Measurements from ENCODE around the gene UGT1A6.

UGT1A6 gene

GRCh38 chr2:233799716-233800115, 107.0 kb downstream of the UGT1A6 start:
- Histone ChIP-seq H3K27me3 (no peaks in the 10 kb centered on the region), H3K4me1 (ENCODE audit: control insufficient read depth in 1 of 2, insufficient read depth in 1 of 2, low read depth in 1 of 2, low read length in 1 of 2) (no peaks in the 10 kb centered on the region), H3K4me3 (ENCODE audit: low read depth in 1 of 2, low read length in 1 of 2) (no peak overlapping the region), H3K9me3 (no peaks in the 10 kb centered on the region), H3K27ac (no peak overlapping the region), H3K36me3 (no peaks in the 10 kb centered on the region)
- no peak for TF ChIP-seq CTCF (IDR thresholded peaks at IDR 0.05)

GRCh38 chr2:233800208-233800607, 107.5 kb downstream of the UGT1A6 start:
- H3K27ac ChIP-seq: no peak overlapping the region
- H3K9me3 ChIP-seq: no peaks in the 10 kb centered on the region
- H3K4me3 ChIP-seq (ENCODE audit: low read depth in 1 of 2, low read length in 1 of 2): no peak overlapping the region
- no peaks in the 10 kb centered on the region for H3K27me3 ChIP-seq
- TF ChIP-seq CTCF (IDR thresholded peaks at IDR 0.05): no peak
- H3K4me1 ChIP-seq (ENCODE audit: control insufficient read depth in 1 of 2, insufficient read depth in 1 of 2, low read depth in 1 of 2, low read length in 1 of 2): no peaks in the 10 kb centered on the region
- no peaks in the 10 kb centered on the region for H3K36me3 ChIP-seq

- TF ChIP-seq CTCF (IDR thresholded peaks at IDR 0.05): no peak
- no peaks in the 10 kb centered on the region for H3K9me3 ChIP-seq
- no peak overlapping the region for H3K27ac ChIP-seq
- H3K4me1 ChIP-seq (ENCODE audit: control insufficient read depth in 1 of 2, insufficient read depth in 1 of 2, low read depth in 1 of 2, low read length in 1 of 2): no peaks in the 10 kb centered on the region
- H3K36me3 ChIP-seq: no peaks in the 10 kb centered on the region
- no peak overlapping the region for H3K4me3 ChIP-seq (ENCODE audit: low read depth in 1 of 2, low read length in 1 of 2)
- H3K27me3 ChIP-seq: no peaks in the 10 kb centered on the region
Measured at GRCh38 chr2:233801357-233802131, 108.9 kb downstream of the UGT1A6 start.

- Histone ChIP-seq H3K9me3 (no peaks in the 10 kb centered on the region), H3K4me1 (ENCODE audit: control insufficient read depth in 1 of 2, insufficient read depth in 1 of 2, low read depth in 1 of 2, low read length in 1 of 2) (no peaks in the 10 kb centered on the region), H3K27ac (no peak overlapping the region), H3K4me3 (ENCODE audit: low read depth in 1 of 2, low read length in 1 of 2) (no peak overlapping the region), H3K27me3 (no peaks in the 10 kb centered on the region), H3K36me3 (no peaks in the 10 kb centered on the region)
- no peak for TF ChIP-seq CTCF (IDR thresholded peaks at IDR 0.05)
Measured at GRCh38 chr2:233802132-233802815, 109.6 kb downstream of the UGT1A6 start.

- no peak for TF ChIP-seq CTCF (IDR thresholded peaks at IDR 0.05)
- no peaks in the 10 kb centered on the region for H3K9me3 ChIP-seq
Measured at GRCh38 chr2:233803292-233803911, 110.7 kb downstream of the UGT1A6 start.

More at GRCh38 chr2:233803292-233803911, 110.7 kb downstream of the UGT1A6 start:
- no peak overlapping the region for H3K4me3 ChIP-seq (ENCODE audit: low read depth in 1 of 2, low read length in 1 of 2)
- no peak overlapping the region for H3K27ac ChIP-seq
- H3K27me3 ChIP-seq: no peaks in the 10 kb centered on the region
- H3K4me1 ChIP-seq (ENCODE audit: control insufficient read depth in 1 of 2, insufficient read depth in 1 of 2, low read depth in 1 of 2, low read length in 1 of 2): no peaks in the 10 kb centered on the region
- H3K36me3 ChIP-seq: no peaks in the 10 kb centered on the region
